ENCODE results near the gene ARHGAP8.

The ARHGAP8 gene

GRCh38 chr22:44839061-44839460 is 86.7 kb downstream of the ARHGAP8 start:
- H3K4me3 ChIP-seq (ENCODE audit: control insufficient read depth, low read depth, low read length), result no peak overlapping the region
- TF ChIP-seq CTCF (IDR thresholded peaks at IDR 0.05; ENCODE audit: control insufficient read depth, insufficient read depth, low read depth, low read length, missing control alignments), result no peak
- no peak for DNase-seq (ENCODE audit: low read depth)

GRCh38 chr22:44839721-44840120 is 87.3 kb downstream of the ARHGAP8 start:
- no peak for DNase-seq (ENCODE audit: low read depth)
- TF ChIP-seq CTCF (IDR thresholded peaks at IDR 0.05; ENCODE audit: control insufficient read depth, insufficient read depth, low read depth, low read length, missing control alignments), result no peak
- no peak overlapping the region for H3K4me3 ChIP-seq (ENCODE audit: control insufficient read depth, low read depth, low read length)

- no peak for DNase-seq (ENCODE audit: low read depth)
- H3K4me3 ChIP-seq (ENCODE audit: control insufficient read depth, low read depth, low read length), result no peak overlapping the region
- TF ChIP-seq CTCF (IDR thresholded peaks at IDR 0.05; ENCODE audit: control insufficient read depth, insufficient read depth, low read depth, low read length, missing control alignments), result no peak
These were observed 88.4 kb downstream of the ARHGAP8 start for GRCh38 chr22:44840611-44841322.

- no peak for TF ChIP-seq CTCF (IDR thresholded peaks at IDR 0.05; ENCODE audit: control insufficient read depth, insufficient read depth, low read depth, low read length, missing control alignments)
- H3K4me3 ChIP-seq (ENCODE audit: control insufficient read depth, low read depth, low read length), result no peak overlapping the region
- DNase-seq (ENCODE audit: low read depth), result no peak
These were observed 90.0 kb downstream of the ARHGAP8 start for GRCh38 chr22:44842417-44842816.

GRCh38 chr22:44845191-44845590 is 92.8 kb downstream of the ARHGAP8 start:
- H3K4me3 ChIP-seq (ENCODE audit: control insufficient read depth, low read depth, low read length), result no peak overlapping the region
- TF ChIP-seq CTCF (IDR thresholded peaks at IDR 0.05; ENCODE audit: control insufficient read depth, insufficient read depth, low read depth, low read length, missing control alignments), result no peak
- no peak for DNase-seq (ENCODE audit: low read depth)

- no peak for TF ChIP-seq CTCF (IDR thresholded peaks at IDR 0.05; ENCODE audit: control insufficient read depth, insufficient read depth, low read depth, low read length, missing control alignments)
- no peak overlapping the region for H3K4me3 ChIP-seq (ENCODE audit: control insufficient read depth, low read depth, low read length)
- DNase-seq (ENCODE audit: low read depth), result no peak
These were observed 93.7 kb downstream of the ARHGAP8 start for GRCh38 chr22:44845796-44846720.

All from AG09309 (cell line).